Activated T-cell treated with anti-CD3 and anti-CD28 coated beads, Interleukin-2, amount 50 U/mL, for 4 hours (primary cell): ENCODE data around the gene NFATC2IP. TPM values are rescaled to one million over a fixed set of nuclear protein-coding genes. Genes with fewer than 3 reads are reported as not detected.
"Not testable (repeated sequence)": the region's sequence is repeated elsewhere in the genome, so short reads cannot be mapped to it uniquely, and the experiment has no call there.

Source experiments
- ATAC-seq, 2 donors: fragments of 200-7000 bp; cut with Tn5 transposase; one replicate each; pipeline ENCODE4 v1.10.0; 2021
- DNase-seq: peaks from one replicate; pipeline ENCODE4 v3.0.0-alpha.2; 2020
- H3K27me3 Mint-ChIP-seq: one replicate; pipeline ENCODE4 v1.8.0; 2021; ENCODE audit warnings: low read depth, mixed read lengths
- H3K36me3 Mint-ChIP-seq: one replicate; pipeline ENCODE4 v1.8.0; 2022; ENCODE audit warnings: mixed read lengths; ENCODE audit not compliant: insufficient read depth
- H3K4me1 Mint-ChIP-seq: one replicate; pipeline ENCODE4 v1.8.0; 2021; ENCODE audit warnings: low read depth, mixed read lengths
- H3K4me3 Mint-ChIP-seq: one replicate; pipeline ENCODE4 v1.8.0; 2021; ENCODE audit warnings: mild to moderate bottlenecking, moderate library complexity, mixed read lengths
- H3K9me3 Mint-ChIP-seq: one replicate; pipeline ENCODE4 v1.8.0; 2021; ENCODE audit warnings: mixed read lengths
- total RNA-seq, 3 donors: library from RNA; stranded (reverse); gene quantifications; one replicate each; pipeline ENCODE4 v1.2.1, GENCODE V29; 2021

The NFATC2IP gene
- total RNA-seq, 3 donors from 2014 or later = 63.0 to 66.9 (median 63.6) TPM

DNA sequence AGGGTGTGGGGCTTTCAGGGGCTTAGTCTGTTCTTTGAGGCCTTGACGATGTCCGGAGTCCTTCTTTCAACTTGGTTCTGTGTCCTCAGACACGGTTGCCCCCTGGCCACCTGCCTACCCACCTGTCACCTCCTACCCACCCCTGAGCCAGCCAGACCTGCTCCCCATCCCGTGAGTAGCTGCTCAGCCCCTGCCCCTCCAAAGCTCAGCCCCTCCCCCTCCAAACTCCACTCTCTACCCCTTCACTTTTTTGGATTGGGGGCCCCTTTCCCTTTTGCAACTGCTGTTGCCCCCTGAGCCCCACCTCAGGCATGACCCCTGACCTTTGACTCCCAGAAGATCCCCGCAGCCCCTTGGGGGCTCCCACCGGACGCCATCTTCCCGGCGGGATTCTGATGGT is 35.3 kb downstream of the NFATC2IP start:
- Mint-ChIP-seq H3K27me3 (no peaks in the 10 kb centered on the region), H3K4me1 (peaks cover 54% of the 10 kb centered on the region), H3K4me3 (peak overlapping the region; percentile 96), H3K9me3 (peaks cover 7% of the 10 kb centered on the region), H3K36me3 (peaks cover 55% of the 10 kb centered on the region)
- no peak for DNase-seq
- no peak for ATAC-seq

DNA sequence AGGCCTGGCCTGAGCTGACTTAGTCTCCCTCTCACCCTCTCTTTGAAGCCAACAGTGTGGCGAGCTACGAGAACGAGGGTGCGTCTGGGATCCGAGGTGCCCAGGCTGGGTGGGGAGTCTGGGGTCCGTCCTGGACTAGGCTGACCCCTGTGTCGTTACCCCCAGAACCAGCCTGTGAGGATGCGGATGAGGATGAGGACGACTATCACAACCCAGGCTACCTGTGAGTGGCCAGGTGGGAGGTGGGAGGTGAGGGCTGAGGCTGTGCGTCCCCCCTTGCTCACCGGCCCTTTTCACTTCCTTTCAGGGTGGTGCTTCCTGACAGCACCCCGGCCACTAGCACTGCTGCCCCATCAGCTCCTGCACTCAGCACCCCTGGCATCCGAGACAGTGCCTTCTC is 35.8 kb downstream of the NFATC2IP start:
- peaks cover 56% of the 10 kb centered on the region for H3K4me1 Mint-ChIP-seq
- peaks cover 7% of the 10 kb centered on the region for H3K9me3 Mint-ChIP-seq
- peaks cover 53% of the 10 kb centered on the region for H3K36me3 Mint-ChIP-seq
- ATAC-seq (no peak), DNase-seq (no peak)
- H3K27me3 Mint-ChIP-seq = no peaks in the 10 kb centered on the region
- peak overlapping the region; percentile 96 for H3K4me3 Mint-ChIP-seq

- H3K27me3 Mint-ChIP-seq = no peaks in the 10 kb centered on the region
- H3K4me1 Mint-ChIP-seq = peaks cover 60% of the 10 kb centered on the region
- peaks cover 7% of the 10 kb centered on the region for H3K9me3 Mint-ChIP-seq
- peaks cover 46% of the 10 kb centered on the region for H3K36me3 Mint-ChIP-seq
- no peak for DNase-seq
- no peak for ATAC-seq
- peak overlapping the region; percentile 96 for H3K4me3 Mint-ChIP-seq
Observed at GRCh38 chr16:28987170-28987853, 36.6 kb downstream of the NFATC2IP start.

- ATAC-seq = no peak
- no peak for DNase-seq
- peaks cover 52% of the 10 kb centered on the region for H3K4me1 Mint-ChIP-seq
- H3K4me3 Mint-ChIP-seq = peak overlapping the region; percentile 59
- H3K27me3 Mint-ChIP-seq = no peaks in the 10 kb centered on the region
- peaks cover 31% of the 10 kb centered on the region for H3K36me3 Mint-ChIP-seq
- peaks cover 7% of the 10 kb centered on the region for H3K9me3 Mint-ChIP-seq
Observed at GRCh38 chr16:28989363-28989762, 38.6 kb downstream of the NFATC2IP start.

- Mint-ChIP-seq H3K4me1 (peaks cover 49% of the 10 kb centered on the region), H3K9me3 (peaks cover 7% of the 10 kb centered on the region), H3K36me3 (peaks cover 29% of the 10 kb centered on the region), H3K27me3 (no peaks in the 10 kb centered on the region), H3K4me3 (peak overlapping the region; percentile 75)
- ATAC-seq = peak; percentile 86 to 88
- peak; percentile 68 for DNase-seq
Observed at GRCh38 chr16:28990375-28991040, 39.8 kb downstream of the NFATC2IP start.

DNA sequence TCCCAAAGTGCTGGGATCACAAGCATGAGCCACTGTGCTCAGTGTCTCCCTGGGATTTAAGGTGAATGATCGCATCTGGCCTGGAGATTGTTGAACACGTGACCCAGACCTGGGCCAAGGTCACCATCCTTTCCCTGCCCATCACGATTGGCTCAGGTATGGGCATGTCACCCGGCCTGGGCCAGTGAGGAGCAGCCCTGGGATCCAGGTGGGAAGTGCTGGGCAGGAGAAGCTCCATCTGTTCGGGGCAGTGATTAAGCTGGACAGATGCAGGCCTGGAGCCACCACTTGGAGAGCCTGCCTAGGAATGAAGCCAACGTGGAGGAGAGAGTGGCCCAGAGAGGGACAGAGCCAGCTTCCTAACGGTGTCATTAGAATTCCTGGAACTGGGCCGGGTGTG is 41.0 kb downstream of the NFATC2IP start:
- H3K36me3 Mint-ChIP-seq = peaks cover 28% of the 10 kb centered on the region
- no peak overlapping the region for H3K4me3 Mint-ChIP-seq
- no peaks in the 10 kb centered on the region for H3K27me3 Mint-ChIP-seq
- peaks cover 7% of the 10 kb centered on the region for H3K9me3 Mint-ChIP-seq
- ATAC-seq (no peak), DNase-seq (no peak)
- peaks cover 49% of the 10 kb centered on the region for H3K4me1 Mint-ChIP-seq

GRCh38 chr16:28992496-28992895 is 41.8 kb downstream of the NFATC2IP start:
- no peaks in the 10 kb centered on the region for H3K27me3 Mint-ChIP-seq
- no peak for DNase-seq
- H3K4me3 Mint-ChIP-seq = no peak overlapping the region
- peaks cover 20% of the 10 kb centered on the region for H3K36me3 Mint-ChIP-seq
- ATAC-seq = no peak
- H3K4me1 Mint-ChIP-seq = peaks cover 45% of the 10 kb centered on the region
- peaks cover under 1% of the 10 kb centered on the region for H3K9me3 Mint-ChIP-seq

DNA sequence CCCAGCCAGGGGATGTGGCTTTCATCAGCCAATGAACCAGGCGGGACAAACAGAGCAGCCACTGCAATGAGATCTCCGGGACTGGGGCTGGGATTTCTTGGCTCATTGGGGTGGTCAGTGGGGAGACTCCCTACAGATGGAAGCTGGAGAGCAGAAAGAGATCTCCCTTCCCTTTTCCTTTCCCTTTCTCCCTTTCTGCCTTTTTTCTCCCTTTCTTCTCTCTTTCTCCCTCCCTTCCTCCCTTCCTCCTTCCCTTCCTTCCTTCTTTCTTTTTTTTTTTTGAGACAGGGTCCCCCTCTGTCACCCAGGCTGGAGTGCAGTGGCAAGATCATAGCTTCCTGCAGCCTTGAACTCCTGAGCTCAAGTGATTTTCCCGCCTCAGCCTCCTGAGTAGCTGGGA is 48.1 kb downstream of the NFATC2IP start:
- DNase-seq (no peak), ATAC-seq (no peak)
- H3K36me3 Mint-ChIP-seq = no peaks in the 10 kb centered on the region
- H3K9me3 Mint-ChIP-seq = no peaks in the 10 kb centered on the region
- peaks cover 10% of the 10 kb centered on the region for H3K4me1 Mint-ChIP-seq
- H3K4me3 Mint-ChIP-seq = no peak overlapping the region
- no peaks in the 10 kb centered on the region for H3K27me3 Mint-ChIP-seq

- Mint-ChIP-seq H3K27me3 (no peaks in the 10 kb centered on the region), H3K4me3 (no peak overlapping the region), H3K9me3 (no peaks in the 10 kb centered on the region), H3K36me3 (no peaks in the 10 kb centered on the region), H3K4me1 (peaks cover 9% of the 10 kb centered on the region)
- ATAC-seq = no peak
- DNase-seq = no peak
Observed at GRCh38 chr16:28999577-28999976, 48.8 kb downstream of the NFATC2IP start.

GRCh38 chr16:29000019-29000418 is 49.3 kb downstream of the NFATC2IP start:
- no peaks in the 10 kb centered on the region for H3K9me3 Mint-ChIP-seq
- H3K4me1 Mint-ChIP-seq = peaks cover 12% of the 10 kb centered on the region
- no peaks in the 10 kb centered on the region for H3K36me3 Mint-ChIP-seq
- ATAC-seq (no peak), DNase-seq (no peak)
- H3K27me3 Mint-ChIP-seq = no peaks in the 10 kb centered on the region
- H3K4me3 Mint-ChIP-seq = no peak overlapping the region

- H3K9me3 Mint-ChIP-seq, ATAC-seq, H3K36me3 Mint-ChIP-seq, DNase-seq, H3K27me3 Mint-ChIP-seq: not testable (repeated sequence)
- Mint-ChIP-seq H3K4me1 (peaks cover 34% of the 10 kb centered on the region), H3K4me3 (peak overlapping the region; percentile 30)
Observed at GRCh38 chr16:29004496-29005139, 53.9 kb downstream of the NFATC2IP start.

DNA sequence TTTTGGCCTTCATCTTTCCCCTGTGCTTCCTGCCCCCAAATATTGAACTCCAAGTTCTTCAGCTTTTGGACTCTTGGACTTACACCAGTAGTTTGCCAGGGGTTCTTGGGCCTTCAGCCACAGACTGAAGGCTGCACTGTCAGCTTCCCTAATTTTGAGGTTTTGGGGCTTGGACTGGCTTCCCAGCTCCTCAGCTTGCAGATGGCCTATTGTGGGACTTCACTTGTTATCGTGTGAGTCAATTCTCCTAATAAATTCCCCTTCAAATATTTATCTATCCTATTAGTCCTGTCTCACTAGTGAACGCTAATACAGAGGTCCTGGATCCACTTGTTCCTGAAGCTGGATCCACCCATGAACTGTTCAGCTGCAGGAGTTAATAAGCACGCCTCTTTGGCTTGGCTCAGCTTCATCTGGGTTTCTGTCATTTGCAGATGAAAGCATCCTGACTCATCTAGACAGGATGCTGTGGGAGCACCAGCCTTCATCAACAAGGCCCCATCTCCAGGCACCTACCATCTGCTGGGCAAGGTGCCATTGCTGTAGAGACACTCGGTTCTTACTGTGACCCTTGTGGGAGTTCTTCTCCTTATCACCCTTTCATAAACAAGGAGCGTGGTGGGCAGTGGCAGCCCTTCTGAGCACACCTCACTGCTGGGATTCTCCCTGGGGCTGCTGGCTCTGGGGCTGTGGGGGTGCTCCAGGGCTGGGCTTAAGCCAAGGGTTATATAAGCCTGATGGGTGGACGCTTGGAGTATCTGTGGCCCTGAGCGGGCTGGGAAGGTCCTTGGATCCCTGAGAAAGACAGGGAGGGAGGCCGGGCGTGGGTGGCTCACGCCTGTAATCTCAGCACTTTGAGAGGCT is 57.2 kb downstream of the NFATC2IP start:
- H3K9me3 Mint-ChIP-seq = peaks cover 2% of the 10 kb centered on the region
- peak; percentile 68 for DNase-seq
- no peaks in the 10 kb centered on the region for H3K36me3 Mint-ChIP-seq
- H3K27me3 Mint-ChIP-seq = no peaks in the 10 kb centered on the region
- ATAC-seq = peak; percentile 93
- H3K4me1 Mint-ChIP-seq = peaks cover 54% of the 10 kb centered on the region
- H3K4me3 Mint-ChIP-seq = peak overlapping the region; percentile 58

GRCh38 chr16:29009050-29009837 is 58.5 kb downstream of the NFATC2IP start:
- DNase-seq = no peak
- H3K4me1 Mint-ChIP-seq = peaks cover 66% of the 10 kb centered on the region
- peak overlapping the region; percentile 62 for H3K4me3 Mint-ChIP-seq
- no peaks in the 10 kb centered on the region for H3K36me3 Mint-ChIP-seq
- no peak for ATAC-seq
- H3K9me3 Mint-ChIP-seq = peaks cover 2% of the 10 kb centered on the region
- H3K27me3 Mint-ChIP-seq = no peaks in the 10 kb centered on the region
